HepG2 (cell line): ENCODE data around the gene OR6K6. TPM values are rescaled to one million over a fixed set of nuclear protein-coding genes. Genes with fewer than 3 reads are reported as not detected.

Experiments used
- ATAC-seq: fragments of 200-7000 bp; cut with Tn5 transposase; 3 replicates; pipeline ENCODE4 v1.9.1; 2020; ENCODE audit warnings: mild to moderate bottlenecking, moderate library complexity
- BruUV-seq: library from RNA; stranded (reverse); fragments of 400-500 nt; replicated peaks from 2 replicates; lab custom pipeline; 2021; lab: Mats Ljungman, UMichigan
- CTCF ChIA-PET: fragments of 300-600 bp; formaldehyde crosslinking; extraction: SDS; loops from one replicate; lab custom pipeline; 2021; ENCODE audit warnings: low total read pairs, inconsistent platforms, low intra/inter-chr PET ratio; lab: Yijun Ruan, JAX
- POLR2A ChIA-PET: fragments of 350-600 bp; sonication (Branson Sonifier 250); formaldehyde crosslinking; loops from one replicate; lab custom pipeline; 2020; ENCODE audit warnings: antibody characterized with exemption, inconsistent platforms; lab: Yijun Ruan, JAX
- DNase-seq: peaks from one replicate; pipeline ENCODE4 v3.0.0-alpha.2; 2015; ENCODE audit warnings: low spot score
- FAIRE-seq: peaks from 3 replicates; lab custom pipeline; 2011; peaks lifted over from hg19 to GRCh38; lab: Jason Lieb, UNC
- H2AFZ ChIP-seq: one replicate; pipeline ENCODE4 v1.6.1; 2011; ENCODE audit warnings: low read length, inconsistent platforms
- H3K27ac ChIP-seq: fragments of 300-600 bp; 3 replicates; pipeline ENCODE4 v1.8.0; 2011; ENCODE audit warnings: mixed run types, mild to moderate bottlenecking, mixed read lengths, low read length, inconsistent platforms; ENCODE audit not compliant: insufficient read depth; ENCODE audit errors: extremely low read length
- H3K27me3 ChIP-seq, 2 experiments: fragments of 200-600 bp in 1 of 2; 2 replicates in 1 of 2; 3 replicates in 1 of 2; pipeline versions ENCODE4 v1.6.0 to v1.8.0; 2011; ENCODE audit warnings: low read length in 2 of 2, mild to moderate bottlenecking in 2 of 2, moderate library complexity in 2 of 2, inconsistent platforms in 1 of 2; ENCODE audit not compliant: insufficient read depth in 2 of 2, control insufficient read depth in 1 of 2
- H3K36me3 ChIP-seq, 2 experiments: fragments of 200-600 bp in 1 of 2; replicated peaks in 1 of 2; 2 replicates in 1 of 2; 3 replicates in 1 of 2; pipeline versions ENCODE4 v1.5.1 to v1.8.0; 2011; ENCODE audit warnings: low read length in 2 of 2, inconsistent platforms in 1 of 2; ENCODE audit not compliant: insufficient read depth in 2 of 2, control insufficient read depth in 1 of 2
- H3K4me1 ChIP-seq: 2 replicates; pipeline ENCODE4 v1.5.1; 2012; ENCODE audit warnings: low read length, inconsistent platforms; ENCODE audit not compliant: insufficient read depth
- H3K4me2 ChIP-seq: 2 replicates; pipeline ENCODE4 v1.6.0; 2011; ENCODE audit warnings: low read depth, low read length, inconsistent platforms
- H3K4me3 ChIP-seq, 3 experiments: fragments of 200-600 bp in 1 of 3; sonication (generic), shearing (Covaris generic) in 1 of 3; replicated peaks in 1 of 3; 2 replicates each; pipeline ENCODE4 v1.5.1; 2011 to 2016; ENCODE audit warnings: low read length in 3 of 3, inconsistent platforms in 2 of 3, low read depth in 2 of 3, mild to moderate bottlenecking in 2 of 3, control low read depth in 1 of 3, mixed read lengths in 1 of 3; ENCODE audit not compliant: insufficient read depth in 1 of 3
- H3K79me2 ChIP-seq: one replicate; pipeline ENCODE4 v1.6.1; 2011; ENCODE audit warnings: low read length, inconsistent platforms; ENCODE audit not compliant: insufficient read depth
- H3K9ac ChIP-seq: 2 replicates; pipeline ENCODE4 v1.6.0; 2011; ENCODE audit warnings: mild to moderate bottlenecking, low read depth, low read length, inconsistent platforms; ENCODE audit not compliant: insufficient read depth
- H3K9me3 ChIP-seq: 2 replicates; pipeline ENCODE4 v1.5.1; 2012; ENCODE audit warnings: mild to moderate bottlenecking, low read length
- H4K20me1 ChIP-seq: 2 replicates; pipeline ENCODE4 v1.6.0; 2011; ENCODE audit warnings: inconsistent platforms, mild to moderate bottlenecking, low read length, moderate library complexity; ENCODE audit not compliant: insufficient read depth
- BCLAF1 ChIP-seq: fragments of 450-650 bp; IDR thresholded peaks from 2 replicates; pipeline ENCODE4 v1.6.1; 2017; ENCODE audit warnings: mild to moderate bottlenecking
- CERS6 ChIP-seq: sonication (generic); formaldehyde crosslinking; IDR thresholded peaks from 2 replicates; pipeline ENCODE4 v1.5.0; 2020; ENCODE audit warnings: missing genetic modification reagents
- CREB3 ChIP-seq: sonication (generic); formaldehyde crosslinking; IDR thresholded peaks from 2 replicates; pipeline ENCODE4 v1.5.0; 2020; ENCODE audit warnings: missing genetic modification reagents
- FOXM1 ChIP-seq: sonication (generic); formaldehyde crosslinking; IDR thresholded peaks from 2 replicates; pipeline ENCODE4 v1.5.0; 2020; ENCODE audit warnings: missing genetic modification reagents
- HMGA1 ChIP-seq: sonication (generic); formaldehyde crosslinking; conservative IDR thresholded peaks from 2 replicates; pipeline ENCODE4 v1.4.0; 2020; ENCODE audit warnings: missing genetic modification reagents
- MAF1 ChIP-seq: sonication (generic); formaldehyde crosslinking; IDR thresholded peaks from 2 replicates; pipeline ENCODE4 v1.5.0; 2020; ENCODE audit warnings: missing genetic modification reagents, borderline replicate concordance
- MNT ChIP-seq: fragments of 450-650 bp; IDR thresholded peaks from 2 replicates; pipeline ENCODE4 v1.6.1; 2016
- NFIB ChIP-seq: sonication (generic); formaldehyde crosslinking; IDR thresholded peaks from 2 replicates; pipeline ENCODE4 v1.9.0; 2021; ENCODE audit warnings: missing genetic modification reagents, mild to moderate bottlenecking, borderline replicate concordance
- NONO ChIP-seq, 2 experiments: fragments of 450-650 bp in 1 of 2; sonication (generic) in 1 of 2; formaldehyde crosslinking in 1 of 2; IDR thresholded peaks in 1 of 2; conservative IDR thresholded peaks in 1 of 2; 2 replicates each; pipeline versions ENCODE4 v1.6.1 to v1.8.0; 2017 to 2022; ENCODE audit warnings: mild to moderate bottlenecking in 1 of 2, missing genetic modification reagents in 1 of 2, moderate library complexity in 1 of 2
- ZBTB26 ChIP-seq: IDR thresholded peaks from 2 replicates; pipeline ENCODE4 v1.6.1; 2016; ENCODE audit warnings: missing compliant biosample characterization, missing genetic modification reagents, borderline replicate concordance
- ZNF143 ChIP-seq: sonication (generic); formaldehyde crosslinking; IDR thresholded peaks from 2 replicates; pipeline ENCODE4 v1.4.0; 2020; ENCODE audit warnings: missing genetic modification reagents
- ZNF235 ChIP-seq: sonication (generic); formaldehyde crosslinking; IDR thresholded peaks from 2 replicates; pipeline ENCODE4 v1.8.1; 2023; ENCODE audit warnings: mild to moderate bottlenecking, missing genetic modification reagents, borderline replicate concordance
- ZNF326 ChIP-seq: sonication (generic); formaldehyde crosslinking; IDR thresholded peaks from 2 replicates; pipeline ENCODE4 v1.4.0; 2020; ENCODE audit warnings: missing genetic modification reagents, borderline replicate concordance
- ZNF337 ChIP-seq: sonication (generic); formaldehyde crosslinking; IDR thresholded peaks from 2 replicates; pipeline ENCODE4 v1.5.1; 2020; ENCODE audit warnings: missing genetic modification reagents, low read depth, mild to moderate bottlenecking, borderline replicate concordance
- ZNF672 ChIP-seq: sonication (generic); formaldehyde crosslinking; IDR thresholded peaks from 2 replicates; pipeline ENCODE4 v1.8.1; 2022; ENCODE audit warnings: missing genetic modification reagents
- WGBS: methylation state at CpG from one replicate; pipeline ENCODE4 v1.1.6; 2017; ENCODE audit warnings: low lambda C conversion rate; 5-methylcytosine and 5-hydroxymethylcytosine counted together
- in situ Hi-C: cut with HindIII; loops from 2 replicates; pipeline ENCODE4 v1.10.0; 2017; ENCODE audit warnings: low pct_unique_long_range_greater_than_20kb; ENCODE audit not compliant: extremely low pct_ligation_motif_present
- intact Hi-C: fragments of 100-400 bp; cut with micrococcal nuclease; formaldehyde crosslinking; loops from one replicate; pipeline ENCODE4 v1.10.0; 2022; ENCODE audit not compliant: unreplicated experiment
- polyA plus RNA-seq, 8 experiments: library from polyadenylated mRNA; depleted of rRNA in 3 of 8; stranded (reverse) in 7 of 8; unstranded in 1 of 8; fragments of >200 nt; fragmentation: Illumina TruSeq in 4 of 8; extraction: Trizol in 4 of 8; gene quantifications; 2 replicates each; pipeline versions ENCODE4 v1.2.1 to v1.2.3, GENCODE V29; 2011 to 2016; ENCODE audit warnings: low read depth in 4 of 8, missing spikeins in 1 of 8, mixed read lengths in 1 of 8; ENCODE audit not compliant: insufficient read depth in 1 of 8
- total RNA-seq, 5 experiments: library from RNA; depleted of rRNA; stranded (reverse); fragments of >200 nt; fragmentation: Illumina TruSeq; extraction: Trizol; gene quantifications; 2 replicates each; pipeline ENCODE4 v1.2.3, GENCODE V29; 2016; ENCODE audit warnings: low read depth in 1 of 5

OR6K6 gene
- total and polyA plus RNA-seq, 2 of the 13 experiments (the other 11 are each of a cell fraction or from before 2014, with no cell fraction given): not detected

- H3K79me2 ChIP-seq: no peaks in the 10 kb centered on the region
- no peak overlapping the region for H3K27ac ChIP-seq
- POLR2A ChIA-PET: no interaction called here
- peaks cover 14% of the 10 kb centered on the region for H3K9me3 ChIP-seq
- DNase-seq: no peak
- no TSS peak for BruUV-seq
- WGBS: 11% methylated on average over 3 of the region's 3 CpGs
- H3K4me1 ChIP-seq: no peaks in the 10 kb centered on the region
- no peak overlapping the region for H3K9ac ChIP-seq
- CTCF ChIA-PET: no interaction called here
- no peak overlapping the region for H3K4me3 ChIP-seq
- no peaks in the 10 kb centered on the region for H4K20me1 ChIP-seq
- H2AFZ ChIP-seq: no peak overlapping the region
- no peak overlapping the region for H3K4me2 ChIP-seq
- in situ Hi-C loops: no loop called here
- ATAC-seq: no peak
- H3K36me3 ChIP-seq: no peaks in the 10 kb centered on the region
- TF ChIP-seq FOXM1: no peak
- TF ChIP-seq MAF1 (CRISPR knock-in tag): no peak
- no peak for TF ChIP-seq ZNF672
- TF ChIP-seq ZBTB26: no peak
- no peak for TF ChIP-seq ZNF235 (CRISPR knock-in tag)
- TF ChIP-seq MNT: no peak
- no peak for TF ChIP-seq BCLAF1
- TF ChIP-seq HMGA1 (CRISPR knock-in tag): no peak
- no peak for TF ChIP-seq NFIB
- TF ChIP-seq ZNF337 (CRISPR knock-in tag): no peak
- TF ChIP-seq CREB3 (CRISPR knock-in tag): no peak
- TF ChIP-seq ZNF326 (CRISPR knock-in tag): no peak
- TF ChIP-seq ZNF143 (CRISPR knock-in tag): no peak
- TF ChIP-seq NONO (IDR thresholded peaks at IDR 0.05): no peak
- no peak for TF ChIP-seq NONO (CRISPR knock-in tag; conservative IDR thresholded peaks at IDR 0.05)
- no peak for TF ChIP-seq CERS6 (CRISPR knock-in tag)
- TF ChIP-seq, all 625 proteins: peak for 0
- H3K27me3 ChIP-seq: no peaks in the 10 kb centered on the region
- intact Hi-C loops: no loop called here
- FAIRE-seq: no peak
Measured at GRCh38 chr1:158798531-158798930, 44.0 kb downstream of the OR6K6 start.
